ENCODE measurements around the gene EEFSEC. TPM values are rescaled to one million over a fixed set of nuclear protein-coding genes. Genes with fewer than 3 reads are reported as not detected.

The EEFSEC gene
- total and polyA plus RNA-seq, 12 donors, result 5.5 to 15.6 (median 10.4) TPM

DNA sequence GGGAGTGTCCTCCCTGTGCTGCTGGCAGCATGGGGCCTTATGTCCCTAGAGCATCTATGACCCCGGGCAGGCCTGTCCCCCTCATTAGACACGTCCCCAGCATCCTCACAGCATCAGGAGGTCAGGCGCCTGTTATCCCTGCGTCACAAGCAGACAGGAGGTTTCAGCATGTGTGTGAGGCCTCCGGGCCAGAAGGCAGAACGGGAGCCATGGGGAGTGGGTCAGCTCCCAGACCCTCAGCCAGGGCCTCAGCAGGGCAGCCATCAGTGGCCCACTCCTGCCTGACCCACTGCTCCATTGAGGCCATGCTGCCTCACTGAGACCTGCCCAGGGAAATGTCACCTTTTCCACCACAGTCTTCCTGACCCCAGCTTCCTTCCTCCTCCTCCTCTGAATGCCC, 241.8 kb downstream of the EEFSEC start:
- Histone ChIP-seq H3K36me3 (replicated peaks in 1 of 2) (no peaks in the 10 kb centered on the region), H3K9me3 (replicated peaks in 1 of 3) (no peaks in the 10 kb centered on the region), H3K27me3 (no peaks in the 10 kb centered on the region), H3K27ac (peak overlapping the region in 2 of 5 donors; percentile 43 to 58), H3K4me1 (replicated peaks in 1 of 2) (peaks cover 0 to 17% of the 10 kb centered on the region in 2 donors), H3K4me3 (no peak overlapping the region)
- TF ChIP-seq CTCF (IDR thresholded peaks at IDR 0.05) (no peak), POLR2A (IDR thresholded peaks at IDR 0.05) (no peak)
- no peak for DNase-seq
- 90 to 100% (median 97%) methylated on average over 1 to 6 of the region's 6 CpGs for WGBS, 4 donors
- intact Hi-C loops (cut with DNase I), result no loop called here

GRCh38 chr3:128395500-128396162, 242.3 kb downstream of the EEFSEC start:
- TF ChIP-seq CTCF (IDR thresholded peaks at IDR 0.05), result no peak
- H3K27ac ChIP-seq, result peak overlapping the region in 2 of 5 donors; percentile 43 to 58
- intact Hi-C loops (cut with DNase I), result no loop called here
- WGBS, 4 donors, result 60 to 76% (median 70%) methylated on average over 1 to 9 of the region's 9 CpGs
- no peak overlapping the region for H3K4me3 ChIP-seq
- H3K9me3 ChIP-seq (replicated peaks in 1 of 3), result no peaks in the 10 kb centered on the region
- H3K36me3 ChIP-seq (replicated peaks in 1 of 2), result no peaks in the 10 kb centered on the region
- peak; percentile 42 to 86 (median 49) for DNase-seq
- no peaks in the 10 kb centered on the region for H3K27me3 ChIP-seq
- peaks cover 0 to 17% of the 10 kb centered on the region in 2 donors for H3K4me1 ChIP-seq (replicated peaks in 1 of 2)

- Histone ChIP-seq H3K4me3 (no peak overlapping the region), H3K4me1 (replicated peaks in 1 of 2) (peaks cover 0 to 17% of the 10 kb centered on the region in 2 donors), H3K36me3 (replicated peaks in 1 of 2) (no peaks in the 10 kb centered on the region), H3K27me3 (no peaks in the 10 kb centered on the region), H3K9me3 (replicated peaks in 1 of 3) (no peaks in the 10 kb centered on the region), H3K27ac (no peak overlapping the region)
- intact Hi-C loops (cut with DNase I), result no loop called here
- WGBS, 4 donors, result 95 to 100% (median 99%) methylated on average over 1 to 5 of the region's 5 CpGs
- no peak for DNase-seq
- TF ChIP-seq CTCF (IDR thresholded peaks at IDR 0.05) (no peak), POLR2A (IDR thresholded peaks at IDR 0.05) (no peak)
Observed at GRCh38 chr3:128397484-128397883, 244.2 kb downstream of the EEFSEC start.

DNA sequence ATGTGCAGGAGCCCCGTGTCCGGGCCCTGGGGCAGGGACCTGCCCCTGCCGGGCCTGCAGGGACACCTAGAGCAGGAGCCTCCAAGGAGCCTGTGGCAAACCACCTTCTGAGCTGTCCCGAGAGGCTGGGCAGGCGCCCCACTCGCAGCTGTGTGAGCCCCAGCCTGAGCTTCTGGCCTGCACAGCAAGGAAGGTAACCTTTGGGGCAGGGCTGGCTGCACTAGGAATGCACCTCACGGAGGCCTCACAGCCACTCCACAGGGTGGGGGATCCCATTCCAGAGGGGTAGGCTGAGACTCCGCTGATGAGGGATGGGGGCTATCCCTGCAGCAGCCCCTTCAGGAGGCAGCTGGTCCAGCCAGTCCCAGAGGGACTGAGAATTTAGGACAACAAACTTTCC, 245.3 kb downstream of the EEFSEC start:
- Histone ChIP-seq H3K27ac (no peak overlapping the region), H3K9me3 (replicated peaks in 1 of 3) (no peaks in the 10 kb centered on the region), H3K4me3 (no peak overlapping the region), H3K36me3 (replicated peaks in 1 of 2) (no peaks in the 10 kb centered on the region), H3K4me1 (replicated peaks in 1 of 2) (peaks cover 0 to 17% of the 10 kb centered on the region in 2 donors), H3K27me3 (no peaks in the 10 kb centered on the region)
- no peak for DNase-seq
- intact Hi-C loops (cut with DNase I), result no loop called here
- 89 to 100% (median 92%) methylated on average over 2 to 8 of the region's 8 CpGs for WGBS, 4 donors
- TF ChIP-seq POLR2A (IDR thresholded peaks at IDR 0.05) (no peak), CTCF (IDR thresholded peaks at IDR 0.05) (no peak)

Data from adrenal gland (tissue), 12 donors.